Parathyroid adenoma (tissue), 2 donors: Measurements from ENCODE around the gene PLXNA4.

Experiments
- H2AFZ ChIP-seq: fragments of 300-600 bp; sonication (generic); one replicate; pipeline ENCODE4 v1.7.0; 2017; ENCODE audit warnings: antibody characterized with exemption, mild to moderate bottlenecking
- H3K27ac ChIP-seq: fragments of 300-600 bp; sonication (generic); one replicate; pipeline ENCODE4 v1.7.0; 2017
- H3K27me3 ChIP-seq: fragments of 300-600 bp; sonication (generic); one replicate; pipeline ENCODE4 v1.7.0; 2017; ENCODE audit warnings: low read length; ENCODE audit not compliant: control insufficient read depth, insufficient read depth
- H3K36me3 ChIP-seq: fragments of 300-600 bp; sonication (generic); one replicate; pipeline ENCODE4 v1.7.0; 2017; ENCODE audit warnings: low read length; ENCODE audit not compliant: control insufficient read depth, insufficient read depth
- H3K4me1 ChIP-seq: fragments of 300-600 bp; sonication (generic); one replicate; pipeline ENCODE4 v1.7.0; 2017; ENCODE audit warnings: control low read depth
- H3K4me2 ChIP-seq: fragments of 300-600 bp; sonication (generic); one replicate; pipeline ENCODE4 v1.7.0; 2017; ENCODE audit warnings: low read length
- H3K4me3 ChIP-seq: fragments of 300-600 bp; sonication (generic); one replicate; pipeline ENCODE4 v1.7.0; 2017; ENCODE audit warnings: low read depth, low read length
- H3K79me2 ChIP-seq: fragments of 300-600 bp; sonication (generic); one replicate; pipeline ENCODE4 v1.7.0; 2017; ENCODE audit warnings: control low read depth
- H3K9ac ChIP-seq: fragments of 300-600 bp; sonication (generic); one replicate; pipeline ENCODE4 v1.7.0; 2017; ENCODE audit warnings: mild to moderate bottlenecking
- H3K9me3 ChIP-seq: fragments of 300-600 bp; sonication (generic); one replicate; pipeline ENCODE4 v1.7.0; 2017; ENCODE audit warnings: low read length; ENCODE audit not compliant: control insufficient read depth
- CTCF ChIP-seq: fragments of 300-600 bp; sonication (generic); IDR thresholded peaks from one replicate; pipeline ENCODE4 v1.7.0; 2017; ENCODE audit warnings: antibody characterized with exemption, mild to moderate bottlenecking
- donor health status: primary hyperparathyroidism.

Gene PLXNA4

DNA sequence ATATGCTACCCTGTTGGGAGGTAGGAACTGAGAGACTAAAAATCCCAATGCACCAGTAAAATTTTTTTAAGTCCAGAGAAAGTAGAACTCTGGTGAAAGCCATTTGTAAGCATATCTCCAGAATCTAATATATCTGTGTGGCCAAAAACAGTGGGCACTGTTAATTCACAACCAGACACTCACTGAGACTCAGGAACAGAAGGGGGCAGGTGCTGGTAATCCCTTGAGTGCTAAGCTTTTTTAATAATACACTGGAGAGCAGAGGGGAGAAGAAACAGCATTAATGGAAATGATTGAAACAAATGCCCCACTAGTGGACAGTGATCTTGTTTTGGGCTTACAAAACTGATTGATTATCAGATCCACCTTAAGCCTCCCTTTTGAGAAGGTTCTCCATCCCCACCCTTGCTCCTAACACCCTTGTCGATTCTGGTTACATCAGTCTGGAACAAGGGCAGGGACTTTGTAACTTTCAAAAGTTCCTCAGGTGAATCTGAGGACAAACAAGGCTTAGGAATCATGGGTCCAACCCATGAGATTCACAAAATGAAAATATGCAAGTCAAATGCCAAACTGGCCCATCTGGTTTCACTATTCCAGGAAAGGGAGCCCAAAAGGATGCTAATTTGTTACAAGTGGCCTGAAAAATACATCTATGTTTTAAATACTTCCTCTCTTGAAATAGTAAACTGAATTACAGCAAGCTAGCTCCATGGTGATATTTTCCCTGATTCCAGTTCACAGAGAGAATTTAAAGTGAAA is 29.7 kb downstream of the PLXNA4 start:
- H3K9me3 ChIP-seq = peaks cover 2% of the 10 kb centered on the region
- TF ChIP-seq CTCF = no peak
- no peaks in the 10 kb centered on the region for H3K79me2 ChIP-seq
- no peak overlapping the region for H3K27ac ChIP-seq
- H3K4me2 ChIP-seq = no peak overlapping the region
- no peaks in the 10 kb centered on the region for H3K4me1 ChIP-seq
- H3K9ac ChIP-seq = no peak overlapping the region
- H3K36me3 ChIP-seq = no peaks in the 10 kb centered on the region
- H2AFZ ChIP-seq = no peak overlapping the region
- no peak overlapping the region for H3K4me3 ChIP-seq
- H3K27me3 ChIP-seq = no peaks in the 10 kb centered on the region

GRCh38 chr7:132545756-132546155 is 30.5 kb downstream of the PLXNA4 start:
- H2AFZ ChIP-seq = no peak overlapping the region
- peaks cover 2% of the 10 kb centered on the region for H3K9me3 ChIP-seq
- no peak overlapping the region for H3K4me3 ChIP-seq
- TF ChIP-seq CTCF = no peak
- H3K9ac ChIP-seq = no peak overlapping the region
- H3K4me1 ChIP-seq = no peaks in the 10 kb centered on the region
- no peak overlapping the region for H3K27ac ChIP-seq
- no peaks in the 10 kb centered on the region for H3K36me3 ChIP-seq
- H3K27me3 ChIP-seq = no peaks in the 10 kb centered on the region
- no peaks in the 10 kb centered on the region for H3K79me2 ChIP-seq
- no peak overlapping the region for H3K4me2 ChIP-seq

GRCh38 chr7:132544999-132545398 is 31.3 kb downstream of the PLXNA4 start:
- no peak overlapping the region for H2AFZ ChIP-seq
- no peak overlapping the region for H3K4me3 ChIP-seq

DNA sequence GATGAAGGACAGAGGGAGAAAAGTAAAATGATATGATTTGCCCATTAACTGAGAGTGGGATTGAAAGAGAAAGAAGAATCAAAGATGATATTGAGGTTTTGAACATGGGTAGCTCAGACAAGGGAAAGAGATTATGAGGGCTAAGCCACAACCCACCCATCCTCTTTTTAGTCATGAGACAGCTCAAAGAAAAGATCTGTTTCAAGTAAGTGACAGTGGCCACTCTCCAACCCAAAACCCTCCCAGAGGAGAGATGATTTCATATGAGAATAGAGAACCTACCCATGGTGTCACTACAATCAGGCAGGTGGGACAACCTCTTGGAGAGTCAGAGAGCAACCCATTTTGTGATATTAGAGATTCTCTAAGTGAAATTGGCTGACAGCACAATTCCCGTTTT is 32.2 kb downstream of the PLXNA4 start:
- Histone ChIP-seq H3K4me3 (no peak overlapping the region), H3K4me1 (peaks cover 7% of the 10 kb centered on the region), H3K9ac (no peak overlapping the region), H3K36me3 (no peaks in the 10 kb centered on the region), H3K9me3 (no peaks in the 10 kb centered on the region), H3K4me2 (no peak overlapping the region), H3K27ac (no peak overlapping the region), H3K79me2 (no peaks in the 10 kb centered on the region), H2AFZ (no peak overlapping the region), H3K27me3 (no peaks in the 10 kb centered on the region)
- TF ChIP-seq CTCF = no peak

More at GRCh38 chr7:132544999-132545398, 31.3 kb downstream of the PLXNA4 start:
- Histone ChIP-seq H3K9ac (no peak overlapping the region), H3K79me2 (no peaks in the 10 kb centered on the region), H3K36me3 (no peaks in the 10 kb centered on the region), H3K27me3 (no peaks in the 10 kb centered on the region), H3K9me3 (peaks cover 2% of the 10 kb centered on the region), H3K27ac (no peak overlapping the region), H3K4me1 (no peaks in the 10 kb centered on the region), H3K4me2 (no peak overlapping the region)
- no peak for TF ChIP-seq CTCF

- H3K4me2 ChIP-seq = no peak overlapping the region
- H3K79me2 ChIP-seq = no peaks in the 10 kb centered on the region
- H3K36me3 ChIP-seq = no peaks in the 10 kb centered on the region
- H2AFZ ChIP-seq = no peak overlapping the region
- H3K27ac ChIP-seq = no peak overlapping the region
- no peaks in the 10 kb centered on the region for H3K9me3 ChIP-seq
- no peak overlapping the region for H3K9ac ChIP-seq
- peaks cover 13% of the 10 kb centered on the region for H3K4me1 ChIP-seq
- no peak for TF ChIP-seq CTCF
- no peaks in the 10 kb centered on the region for H3K27me3 ChIP-seq
- H3K4me3 ChIP-seq = no peak overlapping the region
Measured at GRCh38 chr7:132542895-132543294, 33.4 kb downstream of the PLXNA4 start.
